CD4-positive, alpha-beta T cell treated with Interleukin-15 for 4 hours (primary cell): ENCODE data around the gene FGF10.

Source experiments
- DNase-seq: peaks from one replicate; pipeline ENCODE4 v3.0.0-alpha.2; 2020; ENCODE audit warnings: low spot score

Gene FGF10

GRCh38 chr5:44356231-44356630, 33.0 kb downstream of the FGF10 start:
- no peak for DNase-seq

DNA sequence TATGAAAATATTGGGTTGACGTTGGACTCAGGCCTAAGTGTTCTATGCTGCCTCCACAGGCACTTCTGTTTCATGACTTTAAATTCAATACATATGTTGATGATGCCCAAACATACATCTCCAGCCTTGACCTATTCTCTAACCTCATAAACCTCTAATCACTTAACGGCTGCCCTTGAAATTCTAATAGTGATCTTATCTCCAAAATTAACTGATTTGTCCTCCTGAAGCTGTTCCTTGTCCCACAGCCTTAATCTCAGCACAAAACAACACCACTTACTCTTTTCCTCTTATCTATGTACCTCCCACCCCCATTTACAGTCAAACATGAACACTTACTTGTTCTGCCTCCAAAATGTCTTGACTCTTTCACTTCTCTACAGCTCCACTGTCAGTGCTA, 43.3 kb downstream of the FGF10 start:
- no peak for DNase-seq

DNA sequence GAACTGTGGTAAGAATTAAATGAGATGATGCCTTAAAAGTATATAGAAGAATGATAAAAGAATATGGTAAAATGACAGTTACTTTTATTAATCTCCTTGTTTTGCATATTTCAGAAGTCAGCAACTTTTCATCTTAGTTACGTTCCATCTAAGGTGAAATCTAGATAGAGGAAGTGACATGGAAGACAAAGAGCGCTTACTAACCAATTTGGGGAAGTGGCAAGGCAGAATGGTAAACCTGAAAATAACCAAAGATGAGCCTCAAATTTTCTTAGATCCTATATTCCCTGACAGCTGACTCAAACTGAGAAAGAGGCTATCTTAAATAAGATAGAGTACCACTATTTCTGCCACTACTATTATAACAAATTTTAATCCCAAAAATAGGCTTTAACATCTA, 52.5 kb downstream of the FGF10 start:
- no peak for DNase-seq

GRCh38 chr5:44334622-44335021, 54.6 kb downstream of the FGF10 start:
- no peak for DNase-seq

- no peak for DNase-seq
Measured at GRCh38 chr5:44332285-44332971, 56.8 kb downstream of the FGF10 start.

GRCh38 chr5:44331471-44332050, 57.7 kb downstream of the FGF10 start:
- DNase-seq = no peak

DNA sequence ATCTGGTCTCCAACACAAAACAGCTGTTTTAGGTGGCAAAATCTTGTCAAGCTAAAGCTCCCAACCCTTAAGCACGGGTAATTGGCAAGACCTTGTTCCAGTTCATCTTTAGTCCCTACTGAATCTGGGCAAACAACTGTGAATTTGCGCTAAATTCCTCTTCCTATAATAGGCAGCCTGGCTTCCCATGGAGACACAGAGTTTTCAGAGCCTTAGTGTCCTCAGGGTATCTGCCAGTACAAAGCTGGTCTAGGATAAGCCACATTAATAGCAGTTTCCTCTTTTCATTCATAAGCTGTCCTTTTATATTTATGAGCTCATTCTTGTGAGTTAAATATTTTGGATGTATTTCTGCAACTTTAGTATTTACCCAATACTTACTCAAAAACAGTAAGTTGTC, 59.5 kb downstream of the FGF10 start:
- DNase-seq = no peak

DNA sequence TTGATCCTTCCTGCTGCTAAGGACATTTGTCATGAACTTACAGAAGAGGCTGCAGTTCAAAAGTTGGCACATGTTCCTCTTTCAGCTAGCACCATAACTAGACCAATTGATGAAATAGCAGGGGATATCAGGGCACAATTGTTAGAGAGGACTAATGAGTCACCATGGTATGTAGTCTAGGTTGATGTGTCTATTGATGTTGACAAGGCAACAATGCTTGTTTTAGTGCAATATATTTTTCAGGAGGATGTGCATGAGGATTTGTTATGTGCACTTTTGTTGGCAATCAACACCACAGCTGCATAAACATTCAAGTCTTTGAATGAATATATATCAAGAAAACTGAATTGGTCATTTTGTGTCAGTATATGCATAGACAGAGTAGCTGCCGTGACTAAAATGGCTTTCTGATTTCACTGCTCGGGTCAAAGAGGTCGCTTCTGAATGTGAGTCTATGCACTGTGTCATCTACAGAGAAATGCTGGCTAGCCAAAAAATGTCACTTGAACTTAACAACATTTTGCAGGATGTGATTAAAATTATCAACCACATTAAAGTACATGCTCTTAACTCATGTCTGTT, 68.0 kb downstream of the FGF10 start:
- DNase-seq = no peak

DNA sequence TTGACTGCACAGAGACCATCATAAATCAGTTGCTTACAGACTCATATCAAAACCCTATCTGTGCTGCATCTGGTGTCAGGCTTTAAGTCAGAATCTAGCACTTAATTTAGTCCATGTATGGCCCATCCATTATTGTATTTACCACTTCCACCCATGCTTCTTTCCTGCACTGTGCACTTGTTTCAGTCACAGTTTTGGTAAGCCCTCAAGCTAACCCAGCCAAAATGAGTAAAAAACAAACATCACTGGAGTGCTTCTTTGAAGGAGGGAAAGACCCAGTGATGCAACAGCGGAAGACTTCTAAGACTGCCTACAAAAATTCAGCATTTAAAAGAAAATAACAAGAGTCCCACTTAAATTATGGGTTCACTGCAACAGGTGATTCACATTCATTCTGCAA, 69.0 kb downstream of the FGF10 start:
- no peak for DNase-seq

- no peak for DNase-seq
Measured at GRCh38 chr5:44318883-44319282, 70.3 kb downstream of the FGF10 start.

DNA sequence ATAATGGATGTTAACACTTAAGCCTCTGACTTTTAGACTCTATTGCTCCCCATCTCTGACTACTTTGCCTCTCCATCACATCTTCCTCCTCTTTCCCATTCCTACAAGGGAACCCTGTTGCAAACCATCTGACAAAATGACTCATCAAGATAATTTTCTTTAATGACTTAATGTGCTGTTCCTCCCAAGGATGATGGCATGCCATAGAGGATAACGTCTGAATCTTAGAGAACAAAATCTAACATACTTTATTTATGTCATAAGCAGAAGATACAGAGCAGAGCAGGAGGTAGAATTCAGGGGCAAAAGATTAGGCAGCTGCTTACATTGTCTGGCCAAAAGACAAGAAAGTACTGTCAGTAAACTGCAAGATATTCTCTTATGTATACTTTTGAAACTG, 76.8 kb downstream of the FGF10 start:
- DNase-seq = no peak

DNA sequence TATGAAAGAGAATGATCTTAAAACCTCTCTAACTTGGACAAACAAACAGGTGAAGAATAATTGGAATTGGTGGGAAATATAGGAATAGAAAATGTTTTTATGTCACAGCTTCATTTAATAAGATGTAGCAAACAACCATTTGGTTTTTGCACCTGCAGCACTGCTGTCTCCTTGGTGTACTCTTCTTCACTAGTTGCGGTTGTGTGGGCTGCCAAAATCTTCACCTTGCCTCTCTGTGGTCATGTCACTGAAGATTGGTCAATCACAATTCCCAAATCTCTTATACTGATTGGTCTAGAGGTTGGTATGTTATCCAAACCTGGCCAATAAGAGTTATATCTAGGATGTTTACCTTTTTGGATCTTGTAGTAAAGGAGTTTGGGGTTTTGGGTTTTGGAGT, 88.7 kb downstream of the FGF10 start:
- DNase-seq = no peak

- no peak for DNase-seq
Measured at GRCh38 chr5:44299394-44299793, 89.8 kb downstream of the FGF10 start.

GRCh38 chr5:44294516-44294915, 94.7 kb downstream of the FGF10 start:
- DNase-seq = no peak

- DNase-seq = no peak
Measured at GRCh38 chr5:44292736-44293135, 96.5 kb downstream of the FGF10 start.

DNA sequence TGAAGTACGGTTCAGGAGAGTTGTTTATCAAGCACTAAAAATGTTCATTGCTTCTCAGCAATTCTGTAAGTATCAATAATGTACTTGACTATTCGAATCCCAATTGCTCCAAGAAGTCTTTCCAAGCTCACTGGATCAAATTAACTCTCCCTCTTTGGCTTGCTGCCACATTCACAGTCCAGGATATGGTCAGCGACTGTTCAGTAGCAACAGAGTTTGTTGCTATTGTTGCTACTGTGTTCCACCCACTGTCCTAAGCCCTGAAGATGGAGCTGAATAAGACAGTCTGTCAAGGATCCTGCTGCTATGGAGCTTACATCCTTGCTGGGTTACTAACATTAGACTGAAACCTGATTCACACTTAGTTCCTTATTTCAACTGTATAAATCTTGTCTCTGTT, 110.8 kb downstream of the FGF10 start:
- DNase-seq = no peak

- DNase-seq = no peak
Measured at GRCh38 chr5:44275908-44276307, 113.3 kb downstream of the FGF10 start.

- DNase-seq = no peak
Measured at GRCh38 chr5:44275329-44275728, 113.9 kb downstream of the FGF10 start.

DNA sequence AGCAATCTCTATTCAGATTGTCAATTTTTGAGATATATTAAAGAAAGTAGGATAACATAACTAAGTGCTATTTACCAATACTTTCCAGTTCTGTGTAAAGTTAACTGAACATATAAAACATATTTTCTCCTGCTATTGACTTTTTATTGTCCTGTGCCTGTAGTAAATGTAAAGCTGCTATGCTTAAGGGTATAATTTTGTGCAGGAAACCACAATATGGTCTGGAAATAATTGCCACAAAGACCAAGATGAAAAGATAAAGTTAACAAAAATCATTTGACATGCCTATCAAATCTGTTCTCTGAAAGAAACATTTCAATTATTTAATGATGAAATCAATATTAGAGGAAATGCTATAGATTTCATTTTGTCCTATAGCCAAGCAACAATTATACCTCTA, 121.3 kb downstream of the FGF10 start:
- DNase-seq = no peak

DNA sequence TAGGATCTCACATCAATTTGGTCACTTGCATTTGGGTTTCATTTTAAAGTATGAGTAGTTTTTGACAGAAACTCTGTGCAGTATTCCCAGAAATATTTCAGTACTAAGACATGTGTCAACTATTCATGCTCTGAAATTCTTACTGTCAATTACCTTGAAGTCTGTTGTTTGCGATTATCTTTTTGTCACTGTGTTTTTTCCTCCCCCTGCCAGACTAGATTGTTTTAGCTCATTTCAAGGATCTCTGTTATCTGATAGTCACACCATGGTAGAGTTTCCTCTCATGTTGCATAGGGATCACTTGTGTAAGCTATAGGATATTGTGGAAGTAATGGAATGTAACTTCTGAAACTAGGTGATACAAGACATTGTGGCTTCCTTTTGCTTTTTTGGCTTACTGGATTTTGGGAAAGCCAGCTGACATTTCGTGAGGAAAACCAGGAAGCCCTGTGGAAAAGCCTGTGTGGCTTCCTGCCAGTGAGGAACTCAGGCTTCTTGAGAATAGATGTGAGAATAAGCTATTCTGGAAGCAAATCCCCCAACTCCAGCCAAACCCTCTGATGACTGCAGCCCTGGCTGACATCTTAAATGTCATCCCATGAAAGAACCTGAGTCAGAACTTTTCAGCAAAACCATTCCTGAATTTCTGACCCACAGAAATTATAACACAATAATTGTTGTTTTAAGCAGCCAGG, 122.2 kb downstream of the FGF10 start:
- DNase-seq = no peak

DNA sequence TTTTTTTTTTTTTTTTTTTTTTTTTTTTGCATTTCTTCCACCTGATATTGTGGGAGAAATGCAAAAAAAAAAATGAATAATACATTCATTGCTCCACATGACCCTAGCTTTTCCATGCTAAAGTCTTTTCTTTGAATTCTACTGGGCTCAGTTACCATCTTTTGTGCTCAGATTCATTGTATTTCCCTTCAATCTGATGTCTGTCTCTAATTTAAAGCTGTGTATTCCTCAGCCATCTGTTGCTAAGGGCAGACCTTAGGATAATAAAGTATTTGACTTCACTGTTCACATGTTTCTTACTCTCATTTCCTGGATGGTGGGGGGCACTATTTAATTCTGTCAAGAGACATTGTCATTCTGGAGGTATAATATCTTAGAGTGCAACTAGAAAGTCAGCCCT, 123.5 kb downstream of the FGF10 start:
- no peak for DNase-seq

DNA sequence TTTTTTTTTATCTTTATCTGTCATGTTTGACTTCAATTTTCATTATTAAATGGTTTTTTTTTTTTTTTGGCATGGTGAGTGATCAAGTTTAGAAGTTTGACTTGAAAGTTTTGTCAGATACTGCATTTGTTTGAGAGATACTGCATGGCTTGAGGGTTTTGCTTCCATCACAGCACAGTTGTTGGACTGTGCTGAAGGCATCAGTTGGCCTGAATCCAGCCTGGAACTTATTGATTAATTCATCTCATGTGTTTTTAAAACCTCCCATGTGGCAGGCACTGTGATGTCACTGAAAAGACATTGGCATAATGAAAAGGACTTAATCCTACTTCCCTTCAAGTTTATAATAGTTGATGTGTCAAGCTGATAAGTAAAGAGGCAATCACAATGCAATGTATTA, 128.4 kb downstream of the FGF10 start:
- no peak for DNase-seq

- DNase-seq = no peak
Measured at GRCh38 chr5:44257653-44258365, 131.4 kb downstream of the FGF10 start.
